HG03521 (cell line): Measurements from ENCODE around the gene NTRK2.

Experiments
- ATAC-seq: cut with Tn5 transposase; IDR thresholded peaks from one replicate; pipeline ENCODE4 v1.9.1; 2021; ENCODE audit warnings: mild to moderate bottlenecking, moderate library complexity; ENCODE audit not compliant: unreplicated experiment

Gene NTRK2

DNA sequence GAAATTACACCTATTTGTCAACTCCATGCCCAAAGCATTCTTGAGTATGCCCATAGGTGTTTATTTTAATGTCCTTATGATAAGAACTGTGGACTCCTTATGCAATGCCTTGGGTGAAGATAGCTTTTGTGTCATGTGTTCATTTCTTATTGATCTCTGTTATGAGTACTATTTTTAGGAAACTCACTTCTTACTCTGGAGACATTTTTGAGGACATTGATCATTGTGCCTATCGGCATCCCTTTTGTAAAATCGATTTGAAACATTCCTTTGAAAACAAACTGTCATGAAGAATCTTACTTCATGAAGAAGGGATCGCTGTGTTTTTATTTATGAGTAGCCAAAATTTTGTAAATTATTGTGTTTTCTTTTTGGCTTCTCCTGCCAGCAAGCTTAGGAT is 257.3 kb downstream of the NTRK2 start:
- no peak for ATAC-seq

DNA sequence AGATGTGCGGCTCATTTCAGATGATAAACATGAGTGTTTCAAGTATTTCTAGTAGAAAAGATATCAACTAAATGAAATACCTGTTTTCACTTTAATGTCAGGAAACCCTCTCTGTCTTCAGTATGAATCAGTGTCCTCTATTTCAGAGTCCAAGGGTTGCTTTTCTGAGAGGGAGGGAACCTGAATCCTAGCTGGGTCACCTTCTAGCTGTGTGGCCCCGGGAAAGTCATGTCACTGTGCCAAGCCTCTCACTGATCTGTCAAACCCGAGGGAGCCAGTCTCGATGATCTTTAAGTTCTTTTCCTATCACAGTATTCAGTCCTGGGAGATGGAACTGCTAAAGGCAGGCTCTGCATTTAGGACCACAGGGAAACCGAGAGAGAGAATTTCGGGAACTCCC is 258.9 kb downstream of the NTRK2 start:
- no peak for ATAC-seq

- no peak for ATAC-seq
Observed at GRCh38 chr9:84929068-84929467, 259.5 kb downstream of the NTRK2 start.

DNA sequence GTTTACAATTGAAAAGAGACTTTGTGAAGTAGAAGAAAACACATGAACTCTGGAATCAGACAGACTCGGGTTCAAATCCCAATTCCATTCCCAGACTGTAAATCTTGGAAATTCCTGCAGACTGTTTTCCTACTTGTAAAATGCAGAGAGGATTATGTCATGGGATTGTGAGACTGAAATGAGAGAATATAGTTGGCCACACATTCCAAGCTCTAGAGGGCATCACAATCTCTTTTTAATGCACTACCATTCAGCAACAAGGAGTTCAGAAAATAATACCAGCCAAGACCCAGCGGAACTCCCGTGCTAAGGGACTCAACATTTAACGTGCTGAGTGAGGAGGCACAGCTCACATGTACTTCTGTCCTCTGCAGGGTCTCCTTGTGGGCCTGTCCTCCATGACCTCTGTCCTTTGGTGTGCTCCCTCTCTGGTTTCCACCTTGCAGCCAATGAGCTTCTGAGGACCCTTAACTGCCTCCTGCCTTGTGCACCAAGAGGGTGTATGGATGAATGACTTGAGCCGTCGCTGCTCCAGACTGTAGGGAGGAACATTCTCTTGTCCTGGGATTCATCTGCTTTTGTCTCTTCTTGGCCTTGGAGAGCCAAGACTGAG is 263.5 kb downstream of the NTRK2 start:
- no peak for ATAC-seq

GRCh38 chr9:84935528-84936117 is 266.1 kb downstream of the NTRK2 start:
- ATAC-seq, result no peak

DNA sequence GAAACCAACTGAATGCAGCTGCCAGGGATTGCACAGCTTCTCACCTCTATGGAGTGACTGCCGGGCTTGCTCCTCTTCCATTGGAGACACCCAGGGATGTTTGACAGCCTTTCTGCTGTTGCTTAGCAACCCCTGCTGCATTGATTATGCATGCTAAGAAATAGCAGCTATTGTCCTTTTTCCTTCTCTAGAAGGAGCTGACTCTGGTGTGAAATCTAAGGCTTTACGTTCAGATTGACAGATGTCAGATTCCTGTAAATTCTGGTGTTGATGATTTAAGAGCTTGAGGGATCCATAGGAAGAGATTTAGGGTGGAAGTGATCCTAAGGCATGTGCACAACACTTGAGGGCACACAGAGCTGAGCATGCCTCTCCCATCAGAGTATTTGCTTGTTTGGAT is 267.7 kb downstream of the NTRK2 start:
- no peak for ATAC-seq

- ATAC-seq, result no peak
Observed at GRCh38 chr9:84937581-84937980, 268.1 kb downstream of the NTRK2 start.

GRCh38 chr9:84939774-84940173 is 270.2 kb downstream of the NTRK2 start:
- ATAC-seq, result no peak

- ATAC-seq, result no peak
Observed at GRCh38 chr9:84940294-84940693, 270.8 kb downstream of the NTRK2 start.

DNA sequence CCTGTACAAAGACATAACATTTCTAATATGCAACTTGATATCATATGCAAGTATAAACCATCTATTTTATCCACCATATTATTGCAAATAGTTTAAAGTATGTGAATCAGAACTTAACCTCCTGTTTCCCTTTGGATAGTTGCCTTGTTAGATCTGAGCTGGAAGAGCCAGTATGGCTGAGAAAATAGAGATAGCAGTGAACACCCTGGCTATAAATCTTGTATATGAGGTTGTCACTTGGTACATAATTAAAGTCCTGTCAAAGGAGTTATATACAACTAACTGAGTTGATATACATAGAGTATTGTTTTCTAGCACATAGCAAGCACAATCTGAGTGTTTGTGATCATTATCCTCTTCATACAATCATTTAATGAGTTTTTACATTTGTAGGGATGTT is 272.3 kb downstream of the NTRK2 start:
- no peak for ATAC-seq

DNA sequence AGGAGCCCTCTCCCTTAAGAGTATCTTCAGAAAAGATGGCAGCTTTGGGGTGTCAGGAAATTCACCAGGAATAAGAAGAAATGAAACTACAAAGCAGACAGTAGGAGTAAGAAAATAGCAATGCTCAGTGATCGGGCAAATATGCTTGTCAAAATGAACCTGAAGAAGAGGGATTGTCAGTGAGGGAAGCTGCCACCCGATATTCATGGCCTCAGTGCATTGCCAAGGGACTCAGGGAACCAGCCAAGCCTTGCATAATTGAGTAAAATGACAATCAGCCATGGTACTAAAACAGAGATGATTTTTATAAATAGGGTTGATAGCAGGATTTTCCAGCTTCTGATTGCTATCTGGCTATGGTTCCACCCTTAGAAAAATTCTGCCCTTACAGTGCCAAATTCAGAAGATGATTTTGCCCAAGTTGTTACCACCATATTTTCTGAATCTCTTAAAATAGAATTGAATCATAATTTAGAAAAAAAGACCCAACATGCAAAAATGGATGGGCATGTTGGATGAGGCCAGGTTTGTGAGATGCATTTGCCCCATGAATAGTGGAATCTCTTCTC is 274.0 kb downstream of the NTRK2 start:
- no peak for ATAC-seq

DNA sequence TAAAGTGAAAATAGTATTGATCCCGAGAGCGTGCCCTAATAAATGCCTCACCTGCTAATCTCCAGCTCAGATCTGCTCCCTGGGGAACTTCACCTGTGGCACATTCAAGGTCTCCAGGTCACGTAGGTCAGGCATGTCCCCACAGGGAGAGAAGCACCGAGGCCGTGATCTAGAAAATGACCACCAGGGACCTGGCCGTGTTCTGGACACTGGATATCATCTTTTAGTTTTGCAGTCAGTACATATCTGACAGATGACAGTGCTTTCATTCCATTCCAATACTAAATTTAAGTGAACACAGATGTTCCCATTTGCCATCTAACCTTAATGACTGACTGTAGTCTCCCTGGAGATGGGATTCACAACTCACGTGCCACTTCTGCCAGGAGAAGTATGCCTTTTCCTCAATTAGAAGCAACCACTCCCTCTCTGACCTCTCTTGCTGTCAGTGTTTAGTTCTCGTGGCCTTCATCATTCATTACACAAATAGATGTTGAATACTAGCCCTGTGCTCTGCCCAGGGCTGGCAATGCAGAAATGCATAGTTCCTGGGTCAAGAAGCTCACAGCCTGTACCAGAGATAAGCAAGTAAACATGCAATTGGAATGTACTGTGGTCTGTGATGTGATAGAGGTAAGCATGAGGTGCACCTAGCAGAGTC is 276.5 kb downstream of the NTRK2 start:
- no peak for ATAC-seq

DNA sequence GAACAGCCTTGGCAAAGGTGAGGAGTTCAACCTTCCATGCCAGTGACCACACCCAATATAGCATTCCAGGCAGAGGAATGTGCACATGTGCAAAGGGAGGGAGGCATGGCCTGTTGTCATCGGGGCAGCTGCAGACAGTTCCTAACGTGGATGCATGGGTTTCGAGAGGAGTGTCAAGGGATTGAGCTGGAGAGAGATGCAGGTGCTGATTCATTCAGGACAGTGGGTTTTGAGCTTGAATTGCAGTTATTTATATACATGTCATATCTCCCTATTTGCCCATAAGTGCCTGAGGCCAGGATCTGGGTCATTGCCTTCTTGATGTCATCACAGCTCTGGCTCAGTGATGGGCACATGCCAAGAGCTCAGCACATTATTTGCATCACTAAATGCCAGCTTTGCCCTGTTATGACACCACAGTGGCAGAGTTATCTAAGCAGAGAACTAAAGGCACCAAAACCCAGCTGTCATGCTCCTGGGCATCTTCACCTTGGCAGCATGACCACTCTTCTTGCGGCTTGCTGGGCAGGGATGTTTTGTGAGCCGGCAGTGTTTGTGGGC is 278.0 kb downstream of the NTRK2 start:
- no peak for ATAC-seq

DNA sequence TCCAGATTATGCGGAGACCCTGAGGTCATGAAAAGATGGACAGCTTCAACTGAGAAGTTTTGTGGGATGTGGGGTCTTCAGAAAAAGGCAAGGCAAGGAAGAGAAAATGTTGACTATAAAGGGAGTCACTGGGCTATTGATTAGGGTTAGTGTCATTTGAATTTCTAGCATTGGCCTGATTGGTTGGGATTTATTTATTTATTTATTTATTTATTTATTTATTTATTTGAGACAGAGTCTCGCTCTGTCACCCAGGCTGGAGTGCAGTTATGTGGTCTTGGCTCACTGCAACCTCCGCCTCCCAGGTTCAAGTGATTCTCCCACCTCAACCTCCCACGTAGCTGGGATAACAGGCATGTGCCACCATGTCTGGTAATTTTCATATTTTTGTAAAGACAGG is 279.7 kb downstream of the NTRK2 start:
- ATAC-seq, result no peak

GRCh38 chr9:84949971-84950370 is 280.4 kb downstream of the NTRK2 start:
- ATAC-seq, result no peak

DNA sequence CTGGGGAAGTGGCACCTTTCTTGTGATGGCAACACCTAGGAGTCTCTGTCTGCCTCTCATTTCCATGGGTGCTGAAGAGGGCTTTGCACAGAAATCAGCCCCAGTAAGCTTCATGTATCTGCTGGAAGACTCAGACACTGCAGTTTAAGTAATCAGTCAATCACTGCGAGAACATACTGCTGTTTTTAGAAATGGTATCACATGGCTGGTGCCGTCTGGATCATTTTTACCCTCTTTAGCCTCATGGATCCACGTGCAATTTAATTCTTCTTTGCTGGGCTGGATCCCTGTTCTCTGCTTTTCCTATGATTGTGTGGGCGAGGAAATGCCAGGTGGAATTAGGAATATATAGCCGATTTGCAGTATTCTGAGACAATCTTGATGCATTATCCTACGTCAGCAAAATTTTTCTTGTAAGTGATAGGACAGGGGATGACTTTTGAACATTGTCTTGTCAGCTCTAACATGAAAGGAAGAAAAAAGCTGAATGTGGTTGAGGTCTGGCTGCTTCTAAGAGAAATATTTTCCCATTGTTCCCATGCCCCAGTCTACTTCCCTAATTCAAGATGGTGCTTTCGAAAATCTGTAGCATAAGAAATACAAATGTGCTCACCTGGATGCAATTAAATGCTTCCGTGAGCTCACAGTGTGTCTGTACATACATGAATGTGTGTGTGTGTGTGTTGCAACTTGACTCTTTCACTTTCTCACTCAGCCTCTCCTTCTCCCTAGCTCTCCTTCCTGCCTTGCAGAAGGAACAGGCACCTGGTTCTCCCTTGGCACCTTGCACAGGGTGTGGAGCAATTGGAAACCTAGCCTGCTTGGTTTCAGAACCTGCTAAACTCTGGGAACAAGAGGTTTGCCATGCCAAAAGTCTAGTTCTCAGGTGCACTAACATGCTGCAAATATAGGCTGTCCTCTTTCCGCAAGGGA is 281.6 kb downstream of the NTRK2 start:
- ATAC-seq, result no peak

- no peak for ATAC-seq
Observed at GRCh38 chr9:84953252-84953773, 283.8 kb downstream of the NTRK2 start.

- peak; percentile 95 for ATAC-seq
Observed at GRCh38 chr9:84953797-84954705, 284.5 kb downstream of the NTRK2 start.

- ATAC-seq, result no peak
Observed at GRCh38 chr9:84955155-84955554, 285.6 kb downstream of the NTRK2 start.

GRCh38 chr9:84955971-84956370 is 286.4 kb downstream of the NTRK2 start:
- no peak for ATAC-seq
